Ascending aorta (tissue), 2 donors: ENCODE measurements around the gene NDUFS6. TPM values are rescaled to one million over a fixed set of nuclear protein-coding genes. Genes with fewer than 3 reads are reported as not detected.

Experiments used
- DNase-seq, 2 donors: peaks; one replicate each; pipeline ENCODE4 v3.0.0-alpha.2; 2019; ENCODE audit warnings: low spot score in 2 of 2
- H3K27ac ChIP-seq, 2 donors: fragments of 200-600 bp; sonication (generic); one replicate each; pipeline ENCODE4 v1.5.1; 2016 to 2017; ENCODE audit warnings: mild to moderate bottlenecking in 1 of 2
- H3K27me3 ChIP-seq: fragments of 200-600 bp; sonication (generic); one replicate; pipeline ENCODE4 v1.5.1; 2017
- H3K36me3 ChIP-seq, 2 donors: fragments of 200-600 bp; sonication (generic); one replicate each; pipeline ENCODE4 v1.5.1; 2016
- H3K4me1 ChIP-seq, 2 donors: fragments of 200-600 bp; sonication (generic); one replicate each; pipeline ENCODE4 v1.5.1; 2016 to 2017; ENCODE audit warnings: mild to moderate bottlenecking in 1 of 2
- H3K4me3 ChIP-seq, 2 donors: fragments of 200-600 bp; sonication (generic); one replicate each; pipeline ENCODE4 v1.5.1; 2016 to 2017; ENCODE audit warnings: mild to moderate bottlenecking in 1 of 2
- H3K9me3 ChIP-seq, 2 donors: fragments of 200-600 bp; sonication (generic); one replicate each; pipeline ENCODE4 v1.5.1; 2016
- intact Hi-C: fragments of 100-400 bp; cut with DNase I; formaldehyde crosslinking; loops from one replicate; pipeline ENCODE4 v1.15.1; 2023
- total RNA-seq: library from RNA; depleted of rRNA; stranded (reverse); fragments of >200 nt; gene quantifications from one replicate; pipeline ENCODE4 v1.1.0, GENCODE V29; 2016
- TF ChIP-seq, protein P1 (sequence below), 3 experiments: fragments of 200-600 bp in 2 of 3; fragments of 450-650 bp in 1 of 3; sonication (generic) in 2 of 3; IDR thresholded peaks; one replicate each; pipeline ENCODE4 v1.5.1; 2016 to 2019; ENCODE audit warnings: antibody characterized with exemption in 3 of 3, mild to moderate bottlenecking in 1 of 3, moderate library complexity in 1 of 3

The NDUFS6 gene
- total RNA-seq, 1 donor from 2014 or later = 29.8 TPM

DNA sequence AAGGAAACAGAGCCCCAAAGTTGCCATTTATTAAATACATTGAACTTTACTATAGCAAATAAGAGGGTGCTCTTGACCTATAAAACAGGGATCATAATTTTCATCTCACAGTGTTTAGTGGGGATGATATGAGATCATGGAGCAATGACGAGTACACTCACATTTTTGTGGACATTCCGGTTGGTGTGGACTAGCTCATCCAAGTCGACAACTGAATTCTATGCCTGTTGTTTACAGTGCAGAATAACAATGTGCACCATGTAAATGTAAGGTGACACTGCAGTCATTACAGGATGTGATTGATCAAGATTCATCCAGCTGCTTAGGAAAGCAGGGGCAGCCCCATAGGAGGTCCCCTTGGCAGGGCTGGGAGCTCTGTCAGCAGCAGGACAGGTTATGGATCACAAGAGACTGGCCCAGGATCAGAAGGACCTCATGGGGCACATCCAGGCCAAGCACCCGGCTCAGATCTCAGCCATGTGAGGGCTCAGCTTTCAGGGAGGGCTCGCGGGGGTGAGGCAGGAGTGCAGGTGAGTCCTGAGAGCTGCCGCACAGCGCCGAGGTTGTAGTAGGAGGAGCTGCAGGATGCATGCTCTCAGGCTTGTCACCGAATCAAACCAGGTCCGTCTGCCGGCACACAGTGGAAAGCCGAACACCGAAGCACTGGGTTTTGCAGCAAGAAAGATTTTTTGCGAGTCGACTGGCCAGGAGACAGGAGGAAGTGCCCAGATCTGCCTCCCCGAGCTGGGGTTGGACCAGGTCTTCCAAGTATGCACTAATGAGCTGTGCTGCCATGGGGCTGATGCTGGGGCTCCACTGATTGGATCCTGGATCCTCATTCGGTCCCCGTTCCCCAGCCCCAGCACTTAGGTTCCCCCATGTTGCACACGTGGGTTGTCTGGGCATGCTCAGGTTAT lies 29.8 kb upstream of the NDUFS6 start:
- H3K36me3 ChIP-seq = no peaks in the 10 kb centered on the region
- no peak overlapping the region for H3K27ac ChIP-seq
- no peak overlapping the region for H3K4me3 ChIP-seq
- no peaks in the 10 kb centered on the region for H3K9me3 ChIP-seq
- no peaks in the 10 kb centered on the region for H3K4me1 ChIP-seq
- no peak for DNase-seq
- TF ChIP-seq, protein P1, sequence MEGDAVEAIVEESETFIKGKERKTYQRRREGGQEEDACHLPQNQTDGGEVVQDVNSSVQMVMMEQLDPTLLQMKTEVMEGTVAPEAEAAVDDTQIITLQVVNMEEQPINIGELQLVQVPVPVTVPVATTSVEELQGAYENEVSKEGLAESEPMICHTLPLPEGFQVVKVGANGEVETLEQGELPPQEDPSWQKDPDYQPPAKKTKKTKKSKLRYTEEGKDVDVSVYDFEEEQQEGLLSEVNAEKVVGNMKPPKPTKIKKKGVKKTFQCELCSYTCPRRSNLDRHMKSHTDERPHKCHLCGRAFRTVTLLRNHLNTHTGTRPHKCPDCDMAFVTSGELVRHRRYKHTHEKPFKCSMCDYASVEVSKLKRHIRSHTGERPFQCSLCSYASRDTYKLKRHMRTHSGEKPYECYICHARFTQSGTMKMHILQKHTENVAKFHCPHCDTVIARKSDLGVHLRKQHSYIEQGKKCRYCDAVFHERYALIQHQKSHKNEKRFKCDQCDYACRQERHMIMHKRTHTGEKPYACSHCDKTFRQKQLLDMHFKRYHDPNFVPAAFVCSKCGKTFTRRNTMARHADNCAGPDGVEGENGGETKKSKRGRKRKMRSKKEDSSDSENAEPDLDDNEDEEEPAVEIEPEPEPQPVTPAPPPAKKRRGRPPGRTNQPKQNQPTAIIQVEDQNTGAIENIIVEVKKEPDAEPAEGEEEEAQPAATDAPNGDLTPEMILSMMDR (IDR thresholded peaks at IDR 0.05) = no peak
- intact Hi-C loops = no loop called here
- H3K27me3 ChIP-seq = no peaks in the 10 kb centered on the region

- H3K9me3 ChIP-seq = no peaks in the 10 kb centered on the region
- TF ChIP-seq, protein P1 (IDR thresholded peaks at IDR 0.05) = no peak
- DNase-seq = no peak
- no peak overlapping the region for H3K4me3 ChIP-seq
- no peaks in the 10 kb centered on the region for H3K36me3 ChIP-seq
- no peak overlapping the region for H3K27ac ChIP-seq
- intact Hi-C loops = no loop called here
- H3K27me3 ChIP-seq = no peaks in the 10 kb centered on the region
- H3K4me1 ChIP-seq = no peaks in the 10 kb centered on the region
Measured at GRCh38 chr5:1772634-1773033, 28.6 kb upstream of the NDUFS6 start.

- intact Hi-C loops = no loop called here
- Histone ChIP-seq H3K4me1 (no peaks in the 10 kb centered on the region), H3K27ac (no peak overlapping the region), H3K4me3 (no peak overlapping the region), H3K9me3 (no peaks in the 10 kb centered on the region), H3K36me3 (no peaks in the 10 kb centered on the region), H3K27me3 (no peaks in the 10 kb centered on the region)
- TF ChIP-seq, protein P1 (IDR thresholded peaks at IDR 0.05) = no peak
- DNase-seq = no peak
Measured at GRCh38 chr5:1776831-1777230, 24.4 kb upstream of the NDUFS6 start.

DNA sequence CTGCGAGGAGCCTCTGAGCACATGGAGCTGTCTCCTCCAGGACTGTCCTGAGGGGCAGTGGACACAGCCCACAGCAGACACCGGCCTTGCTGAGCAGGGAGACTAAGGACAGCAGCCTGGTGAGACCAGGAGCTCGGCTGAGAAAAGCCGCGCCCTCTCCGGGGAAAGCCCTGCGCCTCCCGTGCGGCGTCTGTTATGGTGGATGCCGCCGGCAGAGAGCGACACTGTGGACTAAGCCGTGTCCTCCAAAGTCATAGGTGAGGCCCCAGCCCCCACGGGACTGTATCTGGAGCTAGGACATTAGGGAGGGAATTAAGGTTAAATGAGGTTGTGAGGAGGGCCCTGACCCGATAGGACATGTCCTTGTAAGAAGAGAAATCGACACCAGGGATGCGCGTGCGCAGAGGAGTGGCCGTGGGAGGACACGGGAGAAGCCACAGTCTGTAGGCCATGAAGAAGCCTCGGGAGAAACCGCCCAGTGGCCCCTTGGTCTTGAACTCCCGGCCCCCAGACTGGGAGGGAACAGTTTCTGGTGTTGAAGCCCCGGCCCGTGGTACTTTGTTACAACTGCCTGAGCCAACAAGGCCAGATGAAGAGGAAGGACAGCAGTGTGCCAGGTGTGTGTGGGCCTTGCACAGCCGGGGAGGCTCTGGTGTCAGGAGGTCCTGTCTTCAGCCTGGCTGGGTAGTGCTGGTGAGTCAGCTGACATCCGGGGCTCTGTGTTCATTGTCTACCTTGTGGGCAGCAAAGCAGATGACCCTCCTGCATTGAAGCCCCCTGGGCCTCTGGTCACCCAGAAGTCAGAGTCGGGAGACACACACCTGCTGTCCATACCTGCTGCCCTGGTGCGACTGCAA lies 23.7 kb upstream of the NDUFS6 start:
- H3K9me3 ChIP-seq = no peaks in the 10 kb centered on the region
- no peaks in the 10 kb centered on the region for H3K4me1 ChIP-seq
- TF ChIP-seq, protein P1 (IDR thresholded peaks at IDR 0.05) = no peak
- no peak for DNase-seq
- H3K27me3 ChIP-seq = no peaks in the 10 kb centered on the region
- intact Hi-C loops = no loop called here
- H3K4me3 ChIP-seq = no peak overlapping the region
- H3K27ac ChIP-seq = no peak overlapping the region
- H3K36me3 ChIP-seq = no peaks in the 10 kb centered on the region

- Histone ChIP-seq H3K36me3 (no peaks in the 10 kb centered on the region), H3K27ac (no peak overlapping the region), H3K4me1 (no peaks in the 10 kb centered on the region), H3K4me3 (no peak overlapping the region), H3K27me3 (no peaks in the 10 kb centered on the region), H3K9me3 (no peaks in the 10 kb centered on the region)
- TF ChIP-seq, protein P1 (IDR thresholded peaks at IDR 0.05) = no peak
- DNase-seq = no peak
- intact Hi-C loops = no loop called here
Measured at GRCh38 chr5:1778138-1779020, 22.8 kb upstream of the NDUFS6 start.
